ENCODE results near the gene VSX2.

Gene VSX2

DNA sequence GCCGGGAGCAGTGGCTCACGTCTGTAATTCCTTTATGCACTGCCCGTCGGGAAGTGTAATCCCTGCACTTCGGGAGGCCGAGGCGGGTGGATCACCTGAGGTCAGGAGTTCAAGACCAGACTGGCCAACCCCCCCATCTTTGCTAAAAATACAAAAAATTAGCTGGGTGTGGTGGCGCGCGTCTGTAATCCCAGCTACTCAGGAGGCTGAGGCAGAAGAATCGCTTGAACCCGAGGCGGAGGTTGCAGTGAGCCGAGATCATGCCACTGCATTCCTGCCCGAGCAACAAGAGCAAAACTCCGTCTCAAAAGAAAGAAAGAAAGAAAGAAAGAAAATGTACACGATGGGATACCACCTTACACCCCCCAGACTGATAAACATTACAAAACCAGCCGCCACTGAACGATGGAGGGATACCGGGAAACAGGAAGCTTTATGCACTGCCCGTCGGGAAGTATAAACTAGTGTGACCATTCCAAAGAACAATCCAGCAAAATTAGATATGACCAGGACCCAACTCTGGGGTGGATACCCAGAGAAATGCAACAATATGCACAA is 62.4 kb downstream of the VSX2 start:
- peak overlapping the region; percentile 91 for H3K4me3 ChIP-seq (ENCODE audit: low read length)
- H3K27ac ChIP-seq (ENCODE audit: low read depth, low read length), result peak overlapping the region; percentile 76
- H3K36me3 ChIP-seq (ENCODE audit: control insufficient read depth, insufficient read depth, low read length), result peaks cover 13% of the 10 kb centered on the region
- H3K9ac ChIP-seq (ENCODE audit: low read length), result no peak overlapping the region
- H3K27me3 ChIP-seq (ENCODE audit: control insufficient read depth, insufficient read depth, low read length), result no peaks in the 10 kb centered on the region
- peaks cover 2% of the 10 kb centered on the region for H3K4me1 ChIP-seq (ENCODE audit: control insufficient read depth, insufficient read depth, low read length)

DNA sequence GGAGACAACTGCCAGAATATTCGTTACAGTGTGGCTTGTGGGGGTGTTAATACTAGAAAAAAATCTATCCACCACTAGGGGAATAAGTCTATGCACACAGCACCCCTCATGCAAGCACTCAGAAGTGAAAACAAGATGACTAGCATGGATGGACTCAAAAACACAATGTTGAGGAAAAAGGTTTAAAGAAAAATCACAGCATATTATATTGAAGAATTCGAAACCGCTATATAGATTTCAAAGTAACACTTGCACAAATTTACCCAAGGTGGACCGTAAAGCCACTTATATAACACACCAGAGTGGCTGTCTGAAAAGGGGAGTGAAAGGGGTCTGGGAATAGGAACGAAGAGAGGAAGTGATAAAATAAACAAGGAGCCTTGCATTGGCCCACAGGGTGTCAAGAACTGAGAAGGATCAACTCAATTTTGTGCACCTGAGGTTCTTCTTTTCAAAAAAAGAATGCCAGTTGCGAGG is 62.9 kb downstream of the VSX2 start:
- H3K27me3 ChIP-seq (ENCODE audit: control insufficient read depth, insufficient read depth, low read length), result no peaks in the 10 kb centered on the region
- peak overlapping the region; percentile 80 for H3K9ac ChIP-seq (ENCODE audit: low read length)
- H3K36me3 ChIP-seq (ENCODE audit: control insufficient read depth, insufficient read depth, low read length), result peaks cover 7% of the 10 kb centered on the region
- peak overlapping the region; percentile 91 for H3K4me3 ChIP-seq (ENCODE audit: low read length)
- peaks cover 2% of the 10 kb centered on the region for H3K4me1 ChIP-seq (ENCODE audit: control insufficient read depth, insufficient read depth, low read length)
- peak overlapping the region; percentile 76 for H3K27ac ChIP-seq (ENCODE audit: low read depth, low read length)

DNA sequence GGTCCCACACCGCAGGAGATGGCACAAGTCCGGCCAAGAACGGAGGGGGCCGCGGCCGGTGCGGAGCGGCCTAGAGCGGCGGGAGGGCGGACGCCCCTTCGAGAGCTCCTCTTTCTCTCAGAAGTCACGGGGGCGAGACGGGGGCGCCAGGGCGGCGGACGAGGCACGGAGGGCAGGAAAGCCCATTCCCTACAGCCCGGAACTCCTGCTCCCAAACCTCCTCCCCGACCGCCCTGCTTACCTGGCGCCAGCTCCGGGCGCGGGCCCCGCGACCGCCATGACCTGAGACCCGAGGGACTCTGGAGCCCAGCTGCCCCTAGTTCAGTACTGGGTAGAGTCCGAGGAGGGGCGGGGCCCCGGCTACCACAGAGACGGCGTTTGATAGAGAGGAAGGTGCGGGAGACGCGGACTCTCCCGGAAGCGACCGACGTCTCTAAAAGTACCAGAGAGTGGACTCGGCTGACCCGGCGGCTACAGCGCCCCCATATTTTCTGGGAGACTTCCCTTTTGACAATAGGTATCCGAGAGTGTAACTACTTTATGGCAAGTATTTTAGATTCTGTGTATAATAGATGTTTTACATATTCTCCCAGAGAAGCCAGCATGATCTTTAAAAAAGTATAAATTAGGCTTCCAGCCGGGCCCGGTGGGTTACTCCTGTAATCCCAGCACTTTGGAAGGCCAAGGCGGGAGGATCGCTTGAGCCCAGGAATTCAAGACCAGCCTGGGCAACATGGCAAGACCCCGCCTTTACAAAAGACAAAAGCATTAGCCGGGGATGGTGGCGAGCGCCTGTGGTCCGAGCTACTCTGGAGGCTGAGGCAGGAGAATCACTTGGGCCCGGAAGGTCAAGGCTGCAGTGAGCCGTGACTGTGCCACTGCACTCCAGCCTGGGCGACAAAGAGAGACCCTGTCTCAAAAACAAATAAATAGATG is 63.7 kb downstream of the VSX2 start, which contains the start of gene ABCD4:
TSS of gene ABCD4 (minus strand) at position 301 of the 936 bp plus-strand sequence. CDS start at position 279, 22 bp downstream.
- no peaks in the 10 kb centered on the region for H3K27me3 ChIP-seq (ENCODE audit: control insufficient read depth, insufficient read depth, low read length)
- H3K27ac ChIP-seq (ENCODE audit: low read depth, low read length), result peak within 1 kb of the TSS; percentile 76
- peak within 1 kb of the TSS; percentile 80 for H3K9ac ChIP-seq (ENCODE audit: low read length)
- H3K4me1 ChIP-seq (ENCODE audit: control insufficient read depth, insufficient read depth, low read length), result peaks cover 2% of the 10 kb centered on the region
- H3K4me3 ChIP-seq (ENCODE audit: low read length), result peak within 1 kb of the TSS; percentile 91
- H3K36me3 ChIP-seq (ENCODE audit: control insufficient read depth, insufficient read depth, low read length), result peaks cover 5% of the 10 kb centered on the region

DNA sequence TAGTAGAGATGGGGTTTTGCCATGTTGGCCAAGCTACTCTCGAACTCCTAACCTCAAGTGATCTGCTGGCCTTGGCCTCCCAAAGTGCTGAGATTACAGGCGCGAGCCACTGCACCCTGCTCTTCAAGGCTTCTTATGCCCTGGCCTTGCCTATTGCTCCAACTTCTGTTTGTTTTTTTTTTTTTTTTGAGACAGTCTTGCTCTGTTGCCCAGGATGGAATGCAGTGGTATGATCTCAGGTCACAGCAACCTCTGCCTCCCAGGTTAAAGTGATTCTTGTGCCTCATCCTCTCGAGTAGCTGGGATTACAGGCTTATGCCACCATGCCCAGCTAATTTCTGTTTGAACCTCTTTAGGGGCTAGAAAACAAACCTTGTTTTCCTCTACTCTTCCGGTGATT is 69.4 kb downstream of the VSX2 start:
- H3K4me3 ChIP-seq (ENCODE audit: low read length), result no peak overlapping the region
- H3K27me3 ChIP-seq (ENCODE audit: control insufficient read depth, insufficient read depth, low read length), result no peaks in the 10 kb centered on the region
- no peaks in the 10 kb centered on the region for H3K4me1 ChIP-seq (ENCODE audit: control insufficient read depth, insufficient read depth, low read length)
- H3K9ac ChIP-seq (ENCODE audit: low read length), result no peak overlapping the region
- no peaks in the 10 kb centered on the region for H3K36me3 ChIP-seq (ENCODE audit: control insufficient read depth, insufficient read depth, low read length)
- no peak overlapping the region for H3K27ac ChIP-seq (ENCODE audit: low read depth, low read length)

DNA sequence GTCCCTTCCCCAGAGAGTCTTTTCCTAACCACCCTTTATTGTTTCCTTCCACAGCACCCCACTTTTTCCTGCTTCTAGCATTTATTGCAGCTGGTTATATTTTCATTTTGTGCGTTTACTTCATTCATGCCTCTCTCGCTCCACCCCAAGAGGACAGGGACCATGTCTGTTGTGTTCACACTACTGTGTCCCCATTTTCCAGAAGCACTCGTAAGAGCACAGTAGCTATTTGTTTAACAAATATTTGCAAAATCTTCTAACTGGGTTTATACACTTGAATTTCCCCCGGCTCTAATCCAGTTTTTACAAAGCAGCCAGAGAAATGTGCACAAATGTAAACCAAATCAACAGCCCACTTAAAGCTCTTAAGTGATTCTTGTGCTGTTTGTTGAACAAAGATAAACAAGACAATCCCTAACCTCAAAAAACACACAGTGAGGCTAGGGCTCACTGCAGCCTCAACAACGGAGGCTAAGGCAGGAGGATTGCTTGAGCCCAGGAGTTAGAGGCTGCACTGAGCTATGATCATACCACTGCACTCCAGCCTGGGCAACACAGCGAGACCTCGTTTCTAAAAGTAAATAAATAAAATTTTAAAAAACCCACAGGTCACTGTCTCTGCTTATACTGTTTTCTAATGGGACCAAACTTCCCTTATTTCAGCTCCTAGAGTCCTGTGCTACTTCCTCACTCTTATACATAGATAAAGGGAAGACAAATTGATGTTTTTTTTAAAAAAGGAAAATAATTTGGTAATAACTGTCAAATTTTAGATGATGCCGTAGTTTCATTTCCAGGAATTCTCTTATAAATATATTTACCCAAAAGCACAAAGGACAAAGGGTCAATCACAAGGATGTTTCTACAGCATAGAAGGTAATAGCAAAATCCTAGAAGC is 70.1 kb downstream of the VSX2 start:
- Histone ChIP-seq H3K4me3 (ENCODE audit: low read length) (no peak overlapping the region), H3K27me3 (ENCODE audit: control insufficient read depth, insufficient read depth, low read length) (no peaks in the 10 kb centered on the region), H3K36me3 (ENCODE audit: control insufficient read depth, insufficient read depth, low read length) (no peaks in the 10 kb centered on the region), H3K27ac (ENCODE audit: low read depth, low read length) (no peak overlapping the region), H3K4me1 (ENCODE audit: control insufficient read depth, insufficient read depth, low read length) (no peaks in the 10 kb centered on the region), H3K9ac (ENCODE audit: low read length) (no peak overlapping the region)

DNA sequence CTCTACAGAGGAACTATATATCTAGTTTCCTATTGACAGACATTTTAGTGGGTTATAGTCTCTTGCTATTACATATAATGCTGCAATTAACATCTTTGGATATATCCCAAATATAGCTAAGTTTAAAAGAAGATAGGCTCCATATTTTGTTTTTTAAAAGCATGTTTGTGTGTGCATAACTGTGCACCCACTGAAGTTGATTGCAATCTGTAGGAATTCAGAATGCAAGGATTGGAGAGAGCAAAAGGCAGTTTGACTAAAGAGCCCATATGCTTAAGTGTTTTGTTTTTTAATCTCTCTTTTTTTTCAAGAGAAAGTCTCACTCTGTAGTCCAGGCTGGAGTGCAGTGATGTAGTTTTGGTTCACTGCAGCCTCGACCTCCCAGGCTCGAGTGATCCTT is 72.9 kb downstream of the VSX2 start:
- Histone ChIP-seq H3K27me3 (ENCODE audit: control insufficient read depth, insufficient read depth, low read length) (no peaks in the 10 kb centered on the region), H3K27ac (ENCODE audit: low read depth, low read length) (no peak overlapping the region), H3K4me3 (ENCODE audit: low read length) (no peak overlapping the region), H3K9ac (ENCODE audit: low read length) (no peak overlapping the region), H3K4me1 (ENCODE audit: control insufficient read depth, insufficient read depth, low read length) (no peaks in the 10 kb centered on the region), H3K36me3 (ENCODE audit: control insufficient read depth, insufficient read depth, low read length) (no peaks in the 10 kb centered on the region)

Measured in rectal smooth muscle tissue (tissue), 1 donor.